HEK293 (cell line): ENCODE results near the gene ST6GAL1.

Experiments used
- ATF2 ChIP-seq: fragments of 450-650 bp; formaldehyde crosslinking; IDR thresholded peaks from 2 replicates; pipeline ENCODE4 v1.5.1; 2016; ENCODE audit warnings: missing biosample characterization, missing genetic modification characterization, low read depth
- CTCF ChIP-seq: fragments of 450-650 bp; formaldehyde crosslinking; IDR thresholded peaks from 2 replicates; pipeline ENCODE4 v1.5.1; 2016; ENCODE audit warnings: missing biosample characterization, missing genetic modification characterization
- KLF10 ChIP-seq: fragments of 450-650 bp; IDR thresholded peaks from 2 replicates; pipeline ENCODE4 v1.5.1; 2018; ENCODE audit warnings: missing biosample characterization, mild to moderate bottlenecking, missing genetic modification characterization
- OVOL3 ChIP-seq: fragments of 450-650 bp; formaldehyde crosslinking; IDR thresholded peaks from 2 replicates; pipeline ENCODE4 v1.5.1; 2016; ENCODE audit warnings: missing biosample characterization, missing genetic modification characterization
- PBX3 ChIP-seq: sonication (generic); formaldehyde crosslinking; IDR thresholded peaks from 2 replicates; pipeline ENCODE4 v1.8.1; 2022; ENCODE audit warnings: mild to moderate bottlenecking, moderate library complexity, missing genetic modification reagents
- ZBTB26 ChIP-seq: fragments of 450-650 bp; formaldehyde crosslinking; optimal IDR thresholded peaks from 2 replicates; pipeline ENCODE3; 2016; ENCODE audit warnings: missing biosample characterization, mild to moderate bottlenecking, missing genetic modification characterization
- ZBTB49 ChIP-seq: fragments of 450-650 bp; formaldehyde crosslinking; IDR thresholded peaks from 2 replicates; pipeline ENCODE4 v1.5.1; 2016; ENCODE audit warnings: missing biosample characterization, missing genetic modification characterization, low read depth
- ZEB2 ChIP-seq: fragments of 450-650 bp; formaldehyde crosslinking; IDR thresholded peaks from 2 replicates; pipeline ENCODE4 v1.5.1; 2016; ENCODE audit warnings: missing biosample characterization, missing genetic modification characterization
- ZNF138 ChIP-seq: fragments of 450-650 bp; formaldehyde crosslinking; IDR thresholded peaks from 2 replicates; pipeline ENCODE4 v1.5.1; 2016; ENCODE audit warnings: missing biosample characterization, missing genetic modification characterization, borderline replicate concordance
- ZNF274 ChIP-seq, 2 experiments: fragments of 200-500 bp in 1 of 2; fragments of 450-650 bp in 1 of 2; sonication (Bioruptor generic) in 1 of 2; formaldehyde crosslinking in 1 of 2; IDR thresholded peaks; 2 replicates each; pipeline versions ENCODE4 v1.5.1 to v1.6.1; 2014 to 2016; ENCODE audit warnings: borderline replicate concordance in 1 of 2, inconsistent platforms in 1 of 2, low read length in 1 of 2, missing biosample characterization in 1 of 2, missing genetic modification characterization in 1 of 2
- ZNF596 ChIP-seq: fragments of 450-650 bp; IDR thresholded peaks from 2 replicates; pipeline ENCODE4 v1.5.0; 2018; ENCODE audit warnings: missing biosample characterization, mild to moderate bottlenecking, missing genetic modification characterization, moderate library complexity
- ZNF645 ChIP-seq: fragments of 450-650 bp; formaldehyde crosslinking; IDR thresholded peaks from 2 replicates; pipeline ENCODE4; 2016; ENCODE audit warnings: missing biosample characterization, missing genetic modification characterization

- TF ChIP-seq ZNF645 = no peak
- no peak for TF ChIP-seq ZEB2 (tag by site-specific recombination)
- TF ChIP-seq ZBTB49 (tag by site-specific recombination) = no peak
- no peak for TF ChIP-seq ATF2 (tag by site-specific recombination)
- no peak for TF ChIP-seq ZNF138 (tag by site-specific recombination)
- TF ChIP-seq ZBTB26 = no peak
- TF ChIP-seq CTCF = no peak
- no peak for TF ChIP-seq OVOL3 (tag by site-specific recombination)
- no peak for TF ChIP-seq ZNF274 (IDR thresholded peaks at IDR 0.05; ENCODE audit: low read length)
- TF ChIP-seq ZNF274 (tag by site-specific recombination; IDR thresholded peaks at IDR 0.05; ENCODE audit: borderline replicate concordance) = no peak
- no peak for TF ChIP-seq ZNF596
- TF ChIP-seq PBX3 (CRISPR knock-in tag) = no peak
- no peak for TF ChIP-seq KLF10 (tag by site-specific recombination)
These were observed 87.3 kb downstream of the ST6GAL1 start for GRCh38 chr3:187017511-187018230.
